GM12891 (cell line): ENCODE results near the gene TUBAL3. TPM values are rescaled to one million over a fixed set of nuclear protein-coding genes. Genes with fewer than 3 reads are reported as not detected.

Source experiments
- DNase-seq: peaks from one replicate; pipeline ENCODE4 v3.0.0; 2011; ENCODE audit warnings: low spot score; ENCODE audit not compliant: insufficient read length
- FAIRE-seq: peaks from 2 replicates; lab custom pipeline; 2011; peaks lifted over from hg19 to GRCh38; lab: Jason Lieb, UNC
- PAX5 ChIP-seq: IDR thresholded peaks from 2 replicates; pipeline ENCODE4 v1.6.1; 2011; ENCODE audit warnings: low read length, moderate library complexity, mild to moderate bottlenecking; ENCODE audit not compliant: insufficient read depth, severe bottlenecking
- POLR2A ChIP-seq: IDR thresholded peaks from 2 replicates; pipeline ENCODE4 v1.6.1; 2011; ENCODE audit warnings: low read depth, low read length, control low read depth
- POLR2AphosphoS5 ChIP-seq: IDR thresholded peaks from 2 replicates; pipeline ENCODE4 v1.6.1; 2011; ENCODE audit warnings: low read depth, low read length, control low read depth
- POU2F2 ChIP-seq: IDR thresholded peaks from 2 replicates; pipeline ENCODE4 v1.6.1; 2011; ENCODE audit warnings: low read depth, mild to moderate bottlenecking, control low read depth, low read length, moderate library complexity
- SPI1 ChIP-seq: IDR thresholded peaks from 2 replicates; pipeline ENCODE4 v1.6.1; 2011; ENCODE audit warnings: low read depth, low read length, control low read depth
- TAF1 ChIP-seq: IDR thresholded peaks from 2 replicates; pipeline ENCODE4 v1.6.1; 2011; ENCODE audit warnings: low read depth, low read length, control low read depth
- polyA plus RNA-seq: library from polyadenylated mRNA; unstranded; fragments of >200 nt; gene quantifications from one replicate; pipeline ENCODE4 v1.2.1, GENCODE V29; 2012; ENCODE audit warnings: low read depth, missing spikeins, inconsistent platforms; ENCODE audit not compliant: missing spikeins

TUBAL3 gene
- not detected for polyA plus RNA-seq

- TF ChIP-seq POLR2AphosphoS5 (no peak), PAX5 (no peak), POLR2A (no peak), POU2F2 (no peak), TAF1 (no peak), SPI1 (no peak)
- no peak for FAIRE-seq
Measured at GRCh38 chr10:5404208-5405041, at the start of gene TUBAL3. TSS of gene TUBAL3 (minus strand) at chr10:5404828. CDS start at chr10:5404792, 36 bp downstream.

DNA sequence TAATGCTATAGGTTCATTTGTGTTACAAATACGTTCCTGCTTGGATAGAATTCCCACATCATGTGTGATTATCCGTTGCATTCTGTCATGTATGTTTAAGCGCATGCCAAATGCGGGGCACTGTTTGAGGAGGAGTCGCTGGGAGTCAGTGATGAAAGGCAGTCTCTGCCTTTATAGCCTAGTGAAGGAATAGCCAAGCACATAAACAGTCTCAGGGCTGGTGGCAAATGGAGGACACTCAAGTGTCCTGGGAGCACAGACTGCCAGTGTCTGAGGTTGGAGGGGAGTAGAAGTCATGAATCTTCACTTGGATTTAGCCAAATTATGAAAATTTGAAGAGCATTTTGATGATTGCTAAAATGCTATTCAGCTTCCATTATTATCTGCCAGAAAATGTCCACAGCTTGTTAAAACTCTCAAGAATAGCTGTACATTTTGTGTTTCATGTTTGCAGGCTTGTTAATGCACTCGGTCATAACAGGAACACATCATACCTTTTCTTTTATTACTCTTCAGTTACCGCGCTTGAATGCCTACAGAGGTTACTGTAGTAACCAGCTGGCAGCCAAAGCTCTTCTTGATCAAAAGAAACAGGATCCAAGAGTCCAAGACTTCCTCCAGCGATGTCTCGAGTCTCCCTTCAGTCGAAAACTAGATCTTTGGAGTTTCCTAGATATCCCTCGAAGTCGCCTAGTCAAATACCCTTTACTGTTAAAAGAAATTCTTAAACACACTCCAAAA is 49.3 kb upstream of the TUBAL3 start:
- TF ChIP-seq POLR2AphosphoS5: no peak
- TF ChIP-seq TAF1: no peak
- no peak for TF ChIP-seq PAX5
- TF ChIP-seq POLR2A: no peak
- no peak for TF ChIP-seq SPI1
- TF ChIP-seq POU2F2: no peak
- DNase-seq: no peak
- no peak for FAIRE-seq

More at GRCh38 chr10:5404208-5405041, at the start of gene TUBAL3:
- DNase-seq: no peak

DNA sequence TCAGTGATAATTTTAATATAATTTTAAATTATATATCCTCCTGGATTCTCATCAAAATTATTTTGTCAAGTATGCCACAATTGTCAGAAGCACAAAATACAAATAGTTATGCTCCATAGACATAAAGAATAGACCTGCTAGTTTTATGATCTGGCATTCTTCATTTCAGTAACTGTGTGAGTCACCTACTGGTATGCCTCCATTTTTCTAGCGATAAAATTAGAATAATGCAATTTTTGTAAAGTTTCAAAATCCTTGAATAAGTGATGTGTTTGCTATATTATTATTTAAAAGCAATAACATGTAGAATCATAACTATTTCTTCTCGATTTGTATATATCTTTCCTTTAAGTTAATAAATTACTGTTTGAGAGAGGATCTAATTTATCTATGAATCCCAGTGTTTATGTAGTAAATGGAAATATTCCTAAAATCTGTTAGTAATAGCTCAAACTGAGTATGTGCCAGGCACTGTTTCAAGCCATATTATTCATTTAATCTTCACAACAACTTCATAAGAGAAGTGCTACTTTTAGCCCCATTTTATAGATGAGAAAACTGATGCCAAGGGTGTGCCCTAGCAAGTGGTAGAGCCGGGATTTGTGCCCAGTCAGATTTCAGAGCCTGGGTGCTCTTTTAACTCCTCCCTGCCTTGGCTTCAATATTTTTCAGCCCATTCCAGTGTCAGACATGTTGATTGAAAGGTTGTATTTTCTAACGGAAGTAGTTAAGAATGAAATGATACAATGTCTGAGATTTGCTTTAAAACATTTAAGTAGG is 46.2 kb upstream of the TUBAL3 start:
- no peak for TF ChIP-seq POLR2A
- TF ChIP-seq POLR2AphosphoS5: no peak
- TF ChIP-seq POU2F2: no peak
- no peak for TF ChIP-seq PAX5
- no peak for TF ChIP-seq SPI1
- no peak for TF ChIP-seq TAF1
- FAIRE-seq (no peak), DNase-seq (no peak)

GRCh38 chr10:5449823-5450222 is 45.2 kb upstream of the TUBAL3 start:
- no peak for DNase-seq
- TF ChIP-seq PAX5: no peak
- no peak for TF ChIP-seq POU2F2
- TF ChIP-seq POLR2A: no peak
- TF ChIP-seq TAF1: no peak
- no peak for TF ChIP-seq POLR2AphosphoS5
- TF ChIP-seq SPI1: no peak
- no peak for FAIRE-seq

DNA sequence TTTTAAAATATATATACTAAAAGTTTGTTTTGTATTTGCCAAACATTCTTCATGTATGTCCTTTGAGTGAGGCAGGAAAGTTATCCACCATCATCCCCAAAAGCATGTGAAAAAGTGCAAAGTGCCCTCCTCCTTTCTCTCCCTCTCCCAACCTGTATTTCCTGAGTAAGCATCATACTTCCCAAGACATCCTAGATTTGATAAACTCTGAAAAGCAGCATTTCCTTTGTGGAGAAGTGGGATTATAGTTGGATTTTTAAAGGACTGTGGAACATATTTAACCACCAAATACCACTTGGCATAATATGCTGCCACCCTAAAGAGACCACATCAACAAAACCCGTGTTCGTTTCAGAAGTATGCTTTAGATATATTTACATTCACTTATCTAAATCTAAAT is 44.6 kb upstream of the TUBAL3 start:
- TF ChIP-seq POU2F2: no peak
- no peak for TF ChIP-seq SPI1
- TF ChIP-seq PAX5: no peak
- no peak for TF ChIP-seq TAF1
- TF ChIP-seq POLR2AphosphoS5: no peak
- no peak for TF ChIP-seq POLR2A
- no peak for DNase-seq
- no peak for FAIRE-seq

GRCh38 chr10:5448333-5449001 is 43.8 kb upstream of the TUBAL3 start:
- no peak for DNase-seq
- no peak for FAIRE-seq
- no peak for TF ChIP-seq POU2F2
- no peak for TF ChIP-seq POLR2A
- TF ChIP-seq TAF1: no peak
- TF ChIP-seq POLR2AphosphoS5: no peak
- no peak for TF ChIP-seq SPI1
- no peak for TF ChIP-seq PAX5

DNA sequence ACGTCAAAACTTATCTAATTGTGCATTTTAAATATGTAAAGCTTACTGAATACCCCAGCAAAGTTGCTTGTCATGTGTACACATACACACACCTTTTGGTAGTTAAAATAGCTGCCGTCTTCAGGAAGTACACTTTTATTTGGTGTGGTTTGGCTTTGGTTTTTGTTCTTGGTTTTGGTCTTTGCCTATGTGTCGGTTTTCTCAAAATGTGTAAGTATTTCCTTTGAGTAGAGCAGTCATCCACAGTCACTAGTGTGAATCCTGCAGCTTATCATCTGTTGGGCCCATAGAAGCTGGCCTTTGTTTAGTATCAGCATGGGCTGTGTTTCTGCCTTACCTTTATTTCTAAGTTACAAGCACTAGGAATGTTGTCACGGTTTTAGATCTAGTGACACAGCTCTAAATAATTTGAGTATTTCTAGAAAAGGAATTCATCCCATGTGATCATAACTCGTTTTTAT is 43.0 kb upstream of the TUBAL3 start:
- no peak for DNase-seq
- TF ChIP-seq POU2F2: no peak
- TF ChIP-seq TAF1: no peak
- no peak for TF ChIP-seq POLR2AphosphoS5
- no peak for TF ChIP-seq SPI1
- no peak for TF ChIP-seq POLR2A
- TF ChIP-seq PAX5: no peak
- peak; percentile 95 for FAIRE-seq

DNA sequence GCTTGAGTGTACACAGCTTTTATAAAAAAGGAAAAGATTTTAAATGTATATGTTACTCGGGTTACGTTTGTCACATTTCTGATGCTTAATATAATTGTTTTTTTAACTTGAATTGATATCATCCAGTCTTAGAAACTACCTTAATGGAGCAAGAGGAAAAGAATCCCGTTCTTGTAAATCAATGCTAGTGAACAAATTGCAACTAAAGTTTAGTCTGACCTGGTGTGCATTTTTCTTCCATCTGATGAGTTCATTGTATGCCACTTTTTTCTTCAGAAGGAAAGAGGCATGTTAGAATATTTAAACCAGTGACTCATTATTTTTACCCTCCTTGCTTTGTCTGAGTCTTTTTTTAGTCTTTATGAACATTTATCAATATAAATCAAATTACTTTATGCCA is 42.4 kb upstream of the TUBAL3 start:
- DNase-seq (no peak), FAIRE-seq (no peak)
- no peak for TF ChIP-seq POLR2A
- no peak for TF ChIP-seq POLR2AphosphoS5
- TF ChIP-seq PAX5: no peak
- TF ChIP-seq POU2F2: no peak
